IPS-18a (cell line): ENCODE data around the gene NOS1.
"Not testable (repeated sequence)": the region's sequence is repeated elsewhere in the genome, so short reads cannot be mapped to it uniquely, and the experiment has no call there.

ENCODE experiments used
- H3K27ac ChIP-seq: one replicate; pipeline ENCODE4 v1.5.1; 2013; ENCODE audit warnings: low read length
- H3K27me3 ChIP-seq: one replicate; pipeline ENCODE4 v1.6.1; 2013; ENCODE audit warnings: mild to moderate bottlenecking, low read length; ENCODE audit not compliant: control insufficient read depth, insufficient read depth
- H3K36me3 ChIP-seq: one replicate; pipeline ENCODE4 v1.6.1; 2013; ENCODE audit warnings: low read depth, low read length; ENCODE audit not compliant: control insufficient read depth
- H3K4me1 ChIP-seq: one replicate; pipeline ENCODE4 v1.6.1; 2013; ENCODE audit warnings: low read depth, low read length; ENCODE audit not compliant: control insufficient read depth
- H3K4me3 ChIP-seq: one replicate; pipeline ENCODE4 v1.5.1; 2013; ENCODE audit warnings: low read length
- H3K9ac ChIP-seq: one replicate; pipeline ENCODE4 v1.6.1; 2013; ENCODE audit warnings: mild to moderate bottlenecking, low read length, moderate library complexity
- H3K9me3 ChIP-seq: one replicate; pipeline ENCODE4 v1.6.1; 2013; ENCODE audit warnings: low read depth, low read length; ENCODE audit not compliant: control insufficient read depth

NOS1 gene

DNA sequence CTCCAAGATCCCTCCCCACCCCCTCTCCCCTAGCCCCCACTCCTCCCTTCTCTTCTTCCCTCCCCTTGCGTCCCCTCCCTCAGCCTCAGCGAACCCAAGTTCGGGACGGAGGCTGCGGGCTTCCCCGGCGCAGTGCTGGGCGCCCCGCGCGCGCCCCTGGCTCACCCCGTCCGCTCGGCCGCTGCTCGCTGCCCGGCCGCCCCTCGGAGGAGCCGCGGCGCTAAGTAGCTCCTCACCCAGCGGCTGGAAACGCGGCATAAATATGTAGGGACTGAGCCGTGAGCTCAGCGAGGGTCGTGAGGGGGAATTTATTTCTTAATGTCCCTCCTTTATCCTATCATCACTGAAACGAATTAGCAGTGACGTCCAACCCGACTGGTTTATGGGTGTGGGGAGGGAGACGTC lies at the start of gene NOS1:
NOS1 (minus strand) TSS at position 280 of the 405 bp plus-strand sequence. CDS start 30,557 bp downstream, outside the sequence.
- H3K27ac ChIP-seq = no peak within 1 kb of the TSS
- no peaks in the 10 kb centered on the region for H3K9me3 ChIP-seq
- no peaks in the 10 kb centered on the region for H3K36me3 ChIP-seq
- H3K27me3 ChIP-seq = peaks cover 77% of the 10 kb centered on the region
- H3K9ac ChIP-seq = no peak within 1 kb of the TSS
- no peaks in the 10 kb centered on the region for H3K4me1 ChIP-seq
- H3K4me3 ChIP-seq = peak within 1 kb of the TSS; percentile 79

DNA sequence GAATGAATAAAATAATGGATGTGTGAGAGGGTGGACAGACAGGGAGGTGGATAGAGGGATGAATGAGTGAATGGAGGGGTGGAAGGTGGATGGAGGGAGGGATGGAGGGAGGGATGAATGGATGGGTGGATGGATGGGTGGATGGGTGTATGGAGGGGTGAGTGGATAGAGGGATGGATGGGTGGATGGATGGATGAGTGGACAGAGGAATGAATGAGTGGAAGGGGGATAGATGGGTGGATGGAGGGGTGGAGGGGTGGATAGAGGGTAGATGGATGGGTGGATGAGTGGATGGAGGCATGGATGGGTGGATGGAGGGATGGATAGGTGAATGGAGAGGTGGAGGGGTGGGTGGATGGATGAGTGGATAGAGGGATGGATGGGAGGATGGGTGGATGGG lies 47.9 kb upstream of the NOS1 start:
- Histone ChIP-seq H3K27ac (no peak overlapping the region), H3K4me1 (peaks cover 11% of the 10 kb centered on the region), H3K27me3 (no peaks in the 10 kb centered on the region), H3K4me3 (no peak overlapping the region), H3K9ac (no peak overlapping the region), H3K36me3 (no peaks in the 10 kb centered on the region), H3K9me3 (no peaks in the 10 kb centered on the region)

DNA sequence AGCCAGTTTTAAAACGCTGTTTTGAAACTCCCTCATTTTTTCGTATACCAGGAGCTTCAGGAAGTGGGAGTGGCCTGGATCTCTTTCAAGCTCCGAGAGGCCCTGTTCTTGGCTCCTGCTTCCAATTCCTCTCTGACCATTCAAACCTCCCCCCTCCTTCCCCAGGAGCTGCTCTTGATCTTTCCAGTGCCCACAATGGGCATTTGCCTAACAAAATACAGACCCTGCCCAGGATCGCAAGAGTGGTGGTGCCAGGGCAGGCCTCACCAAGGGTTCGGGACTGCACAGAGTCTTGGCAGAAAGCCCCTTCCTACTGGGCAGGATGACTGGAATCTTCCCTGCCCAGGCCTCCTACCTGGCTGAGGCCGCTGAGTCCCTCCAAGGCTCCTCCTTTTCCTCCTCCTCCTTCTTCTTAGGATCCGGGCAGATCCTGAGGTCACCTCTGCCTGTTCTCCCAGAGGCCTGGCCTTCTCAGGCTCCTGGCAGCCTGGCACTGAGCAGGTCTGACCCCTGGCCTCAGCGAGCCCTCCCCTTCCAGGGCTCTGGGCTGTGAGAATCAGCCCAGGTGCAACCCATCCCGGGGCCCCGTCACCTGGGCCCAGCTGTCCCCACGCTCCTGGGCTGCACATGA lies 46.9 kb upstream of the NOS1 start:
- H3K36me3 ChIP-seq = no peaks in the 10 kb centered on the region
- H3K27me3 ChIP-seq = no peaks in the 10 kb centered on the region
- H3K4me1 ChIP-seq = peaks cover 11% of the 10 kb centered on the region
- no peaks in the 10 kb centered on the region for H3K9me3 ChIP-seq
- no peak overlapping the region for H3K4me3 ChIP-seq
- H3K27ac ChIP-seq = no peak overlapping the region
- no peak overlapping the region for H3K9ac ChIP-seq

DNA sequence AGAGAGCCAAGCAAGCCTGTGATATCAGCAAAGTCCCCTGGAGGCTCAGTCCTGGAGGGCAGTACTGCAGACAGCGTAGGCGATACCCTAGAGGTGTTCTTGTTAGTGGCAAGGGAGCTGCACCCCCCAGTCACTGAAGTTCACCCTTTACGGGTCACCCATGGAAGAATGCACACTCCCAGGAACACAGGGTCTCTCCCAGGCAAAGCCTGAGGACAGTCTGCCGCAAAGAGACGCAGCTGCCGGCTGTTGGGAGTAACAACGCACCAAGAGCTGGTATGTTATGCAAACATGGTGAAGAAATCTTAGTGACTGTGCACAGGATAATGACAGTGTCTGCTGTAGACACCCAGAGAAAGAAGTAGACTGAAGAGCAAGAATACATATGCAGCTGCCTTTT lies 43.5 kb upstream of the NOS1 start:
- Histone ChIP-seq H3K36me3 (no peaks in the 10 kb centered on the region), H3K9me3 (no peaks in the 10 kb centered on the region), H3K27me3 (no peaks in the 10 kb centered on the region), H3K4me3 (no peak overlapping the region), H3K4me1 (peaks cover 11% of the 10 kb centered on the region), H3K9ac (no peak overlapping the region), H3K27ac (no peak overlapping the region)

DNA sequence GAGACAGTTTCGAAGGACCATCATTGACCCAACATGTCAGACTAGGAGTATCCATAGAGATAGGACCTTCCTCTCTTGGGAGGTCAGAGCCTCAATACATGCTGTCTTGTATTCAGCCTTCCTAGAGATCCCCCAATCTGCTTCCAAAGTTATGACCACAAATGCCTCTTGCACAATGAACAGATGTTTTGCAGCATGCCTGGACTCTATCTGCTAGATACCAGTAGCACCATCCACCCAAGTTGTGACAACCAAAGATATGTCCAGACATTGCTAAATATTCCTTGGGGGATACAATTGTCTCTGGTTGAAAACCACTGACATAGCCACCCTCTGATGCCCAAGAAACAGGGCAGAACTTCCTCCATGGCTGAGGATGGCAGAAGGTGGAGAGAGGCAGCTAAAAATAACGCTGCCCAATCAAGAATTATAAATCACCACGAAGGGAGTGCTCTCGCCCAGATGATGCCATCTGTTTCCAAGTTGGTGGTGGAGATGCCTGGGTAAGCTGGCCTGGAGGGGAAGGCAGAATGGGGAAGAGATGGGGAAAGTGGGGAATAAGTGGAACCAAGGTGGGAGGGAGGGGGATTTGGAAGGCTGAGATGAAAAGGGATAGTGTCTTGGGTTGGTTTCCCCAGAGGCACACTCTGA lies 42.9 kb upstream of the NOS1 start:
- Histone ChIP-seq H3K9ac (no peak overlapping the region), H3K4me3 (no peak overlapping the region), H3K27me3 (no peaks in the 10 kb centered on the region), H3K27ac (no peak overlapping the region), H3K9me3 (no peaks in the 10 kb centered on the region), H3K4me1 (peaks cover 11% of the 10 kb centered on the region), H3K36me3 (no peaks in the 10 kb centered on the region)

DNA sequence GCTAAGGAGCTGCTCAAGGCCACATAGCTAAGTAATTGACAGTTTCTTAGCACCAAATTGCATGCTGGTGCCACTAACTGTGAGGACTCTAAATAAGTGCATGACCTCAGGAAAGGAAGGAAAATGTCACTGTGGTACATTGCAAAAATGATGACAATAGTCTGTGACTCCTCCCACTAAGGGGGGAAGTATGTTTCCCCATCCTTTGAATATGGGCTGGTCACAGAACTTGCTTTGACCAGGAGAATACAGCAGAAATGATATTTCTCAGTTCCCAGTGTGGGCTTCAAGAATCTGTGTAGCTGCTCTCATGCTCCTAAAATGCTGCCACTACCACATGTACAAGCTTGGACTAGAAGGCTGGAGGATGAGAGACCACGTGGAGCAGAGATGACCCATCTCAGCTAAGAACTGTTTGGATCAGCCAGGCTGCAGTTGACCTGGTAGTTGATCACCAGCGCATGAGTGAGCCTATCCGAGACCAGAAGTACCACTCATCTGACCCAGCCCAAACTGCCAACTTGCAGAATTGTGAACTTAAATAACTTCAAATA lies 42.2 kb upstream of the NOS1 start:
- H3K4me1 ChIP-seq = peaks cover 11% of the 10 kb centered on the region
- H3K27ac ChIP-seq = no peak overlapping the region
- H3K9ac ChIP-seq = no peak overlapping the region
- H3K9me3 ChIP-seq = no peaks in the 10 kb centered on the region
- H3K27me3 ChIP-seq = no peaks in the 10 kb centered on the region
- H3K4me3 ChIP-seq = no peak overlapping the region
- no peaks in the 10 kb centered on the region for H3K36me3 ChIP-seq

DNA sequence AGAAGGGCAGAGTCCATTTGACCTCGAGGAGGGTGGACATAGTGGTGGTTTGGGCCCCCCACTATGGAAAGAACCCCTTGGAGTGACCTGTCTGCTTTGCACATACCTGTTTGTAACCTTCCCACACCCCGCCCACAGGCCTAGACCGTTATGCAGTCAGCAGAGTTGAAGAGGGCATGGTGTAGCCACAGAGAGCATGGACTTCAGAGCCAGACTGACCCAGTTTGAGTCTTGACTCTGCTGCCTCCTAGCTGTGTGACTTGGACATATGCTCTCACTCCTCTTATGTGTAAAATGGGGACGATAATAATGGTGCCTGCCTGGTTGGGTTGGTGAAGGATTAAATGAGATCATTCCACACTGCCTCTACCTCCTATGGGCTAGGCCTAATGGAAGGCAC lies 40.9 kb upstream of the NOS1 start:
- Histone ChIP-seq H3K9me3 (no peaks in the 10 kb centered on the region), H3K27ac (no peak overlapping the region), H3K36me3 (no peaks in the 10 kb centered on the region), H3K9ac (no peak overlapping the region), H3K4me1 (no peaks in the 10 kb centered on the region), H3K4me3 (no peak overlapping the region), H3K27me3 (no peaks in the 10 kb centered on the region)

DNA sequence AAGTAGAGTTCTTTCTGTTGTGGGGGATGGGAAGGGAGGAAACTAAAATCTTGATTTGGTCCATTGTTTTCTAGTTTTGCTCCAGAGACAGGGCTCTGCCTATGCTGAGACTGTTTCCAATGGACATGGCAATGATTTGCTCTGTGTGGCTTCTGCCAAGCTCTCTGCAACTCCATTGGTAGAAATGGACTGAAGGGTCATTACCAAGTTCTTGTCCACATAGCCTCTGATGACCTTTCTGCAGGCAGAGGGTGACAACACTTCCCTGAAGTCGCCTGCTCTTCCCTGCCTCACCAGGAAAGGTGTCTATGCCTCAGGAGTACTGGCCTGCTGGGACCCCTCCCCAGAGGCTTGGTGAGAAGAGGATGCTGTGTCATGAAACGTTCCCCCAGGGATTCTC lies 39.5 kb upstream of the NOS1 start:
- Histone ChIP-seq H3K4me3 (no peak overlapping the region), H3K4me1 (no peaks in the 10 kb centered on the region), H3K27me3 (no peaks in the 10 kb centered on the region), H3K36me3 (no peaks in the 10 kb centered on the region), H3K9ac (no peak overlapping the region), H3K9me3 (no peaks in the 10 kb centered on the region), H3K27ac (no peak overlapping the region)

DNA sequence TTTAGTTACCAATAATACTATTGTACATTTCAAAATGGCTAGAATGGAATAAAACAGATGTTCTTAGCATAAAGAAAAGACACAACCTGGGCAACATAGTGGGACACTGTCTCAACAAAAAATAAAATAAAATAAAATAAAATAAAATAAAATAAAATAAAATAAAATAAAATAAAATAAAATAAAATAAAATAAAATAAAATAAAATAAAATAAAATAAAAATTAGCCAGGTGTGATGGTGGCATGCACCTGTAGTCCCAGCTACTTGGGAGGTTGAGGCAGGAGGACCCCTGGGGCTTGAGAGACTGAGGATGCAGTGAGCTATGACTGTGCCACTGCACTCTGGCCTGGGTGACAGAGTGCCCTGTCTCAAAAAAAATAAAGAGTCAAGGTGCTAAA lies 37.1 kb upstream of the NOS1 start:
- H3K9me3 ChIP-seq, H3K27ac ChIP-seq, H3K27me3 ChIP-seq, H3K4me1 ChIP-seq, H3K9ac ChIP-seq, H3K36me3 ChIP-seq, H3K4me3 ChIP-seq: not testable (repeated sequence)

DNA sequence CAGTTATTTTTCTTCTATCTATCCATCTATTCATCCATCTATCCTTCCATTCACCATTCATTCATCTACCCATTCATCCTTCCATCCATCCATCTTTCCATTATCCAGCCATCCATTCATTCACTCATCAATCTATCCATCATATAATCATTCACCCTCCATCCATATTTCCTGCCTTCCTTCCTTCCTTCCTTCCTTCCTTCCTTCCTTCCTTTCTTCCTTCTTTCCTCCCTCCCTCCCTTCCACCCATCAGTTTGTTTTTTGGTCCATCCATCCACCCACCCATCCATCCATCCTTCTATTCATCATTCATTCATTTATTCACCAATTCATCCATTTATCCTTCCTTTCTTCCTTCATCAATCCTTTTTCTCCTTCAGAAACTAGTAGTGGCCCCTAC lies 34.3 kb upstream of the NOS1 start:
- Histone ChIP-seq H3K27ac (no peak overlapping the region), H3K4me3 (no peak overlapping the region), H3K27me3 (no peaks in the 10 kb centered on the region), H3K4me1 (no peaks in the 10 kb centered on the region), H3K9me3 (no peaks in the 10 kb centered on the region), H3K36me3 (no peaks in the 10 kb centered on the region), H3K9ac (no peak overlapping the region)

DNA sequence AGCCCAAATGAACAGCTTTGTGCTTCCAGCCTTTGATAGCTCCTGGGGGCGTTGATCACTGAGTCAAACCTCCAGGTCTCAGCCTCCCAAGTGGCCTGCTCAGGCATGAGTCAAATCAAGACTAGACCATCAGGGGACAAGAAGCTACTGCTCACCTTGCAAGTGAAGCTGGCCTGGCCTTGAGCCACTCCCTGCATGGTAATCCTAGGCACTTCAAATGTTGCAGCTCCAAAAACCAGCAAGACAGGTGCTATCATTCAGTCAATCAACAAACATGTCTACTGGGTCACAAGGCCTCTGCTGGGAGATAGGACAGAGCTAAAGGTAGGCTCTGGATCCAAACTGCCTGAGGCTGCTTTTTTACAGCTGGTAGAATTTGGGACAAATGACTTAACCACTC lies 33.1 kb upstream of the NOS1 start:
- H3K27ac ChIP-seq = no peak overlapping the region
- H3K9me3 ChIP-seq = no peaks in the 10 kb centered on the region
- H3K9ac ChIP-seq = no peak overlapping the region
- no peaks in the 10 kb centered on the region for H3K27me3 ChIP-seq
- H3K4me3 ChIP-seq = no peak overlapping the region
- no peaks in the 10 kb centered on the region for H3K4me1 ChIP-seq
- H3K36me3 ChIP-seq = no peaks in the 10 kb centered on the region

DNA sequence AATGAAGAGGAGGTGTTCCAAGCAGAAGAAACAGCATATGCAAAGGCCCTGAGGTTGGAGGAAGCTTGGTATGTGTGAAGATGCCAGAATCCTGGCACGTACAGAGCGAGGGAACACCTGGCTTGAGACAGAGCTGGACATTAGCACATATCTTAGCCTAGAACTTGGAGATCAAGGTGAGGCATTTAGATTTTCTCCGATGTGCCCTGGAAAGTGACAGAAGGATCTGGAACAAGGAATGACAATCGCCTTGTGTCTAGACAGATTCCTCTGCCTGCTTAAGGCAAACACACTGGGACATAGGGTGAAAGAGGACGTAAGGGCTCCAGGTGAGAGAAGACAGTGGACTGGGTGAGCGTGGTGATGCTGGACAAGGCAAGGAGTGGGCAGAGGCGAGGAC lies 32.2 kb upstream of the NOS1 start:
- Histone ChIP-seq H3K9ac (no peak overlapping the region), H3K36me3 (no peaks in the 10 kb centered on the region), H3K27me3 (no peaks in the 10 kb centered on the region), H3K9me3 (no peaks in the 10 kb centered on the region), H3K4me3 (no peak overlapping the region), H3K27ac (no peak overlapping the region), H3K4me1 (no peaks in the 10 kb centered on the region)
